ENCODE measurements around the gene MZT1.

The MZT1 gene

GRCh38 chr13:72694314-72694713 is 33.1 kb downstream of the MZT1 start:
- Histone ChIP-seq H3K36me3 (ENCODE audit: insufficient read depth, low read length) (no peaks in the 10 kb centered on the region), H3K9me3 (ENCODE audit: low read depth, low read length) (peaks cover 2% of the 10 kb centered on the region; the same call in 1 of the 2 replicates), H3K27ac (no peak overlapping the region), H3K9ac (ENCODE audit: insufficient read length) (no peak overlapping the region), H3K4me3 (no peak overlapping the region)
- no peak for TF ChIP-seq EZH2 (IDR thresholded peaks at IDR 0.05)
- no peak for TF ChIP-seq FOXP2 (optimal IDR thresholded peaks at IDR 0.05; ENCODE audit: control extremely low read depth, extremely low read length, insufficient read depth)
- TF ChIP-seq POLR2AphosphoS5 (IDR thresholded peaks at IDR 0.05; ENCODE audit: borderline replicate concordance, low read depth, low read length) = no peak
- no peak for DNase-seq (ENCODE audit: low read depth, low spot score)

GRCh38 chr13:72693832-72694231 is 33.6 kb downstream of the MZT1 start:
- DNase-seq (ENCODE audit: low read depth, low spot score) = no peak
- no peak for TF ChIP-seq FOXP2 (optimal IDR thresholded peaks at IDR 0.05; ENCODE audit: control extremely low read depth, extremely low read length, insufficient read depth)
- no peak for TF ChIP-seq EZH2 (IDR thresholded peaks at IDR 0.05)
- TF ChIP-seq POLR2AphosphoS5 (IDR thresholded peaks at IDR 0.05; ENCODE audit: borderline replicate concordance, low read depth, low read length) = no peak
- H3K36me3 ChIP-seq (ENCODE audit: insufficient read depth, low read length) = no peaks in the 10 kb centered on the region
- no peak overlapping the region for H3K27ac ChIP-seq
- no peak overlapping the region for H3K4me3 ChIP-seq
- H3K9ac ChIP-seq (ENCODE audit: insufficient read length) = no peak overlapping the region
- peaks cover 2% of the 10 kb centered on the region; the same call in 1 of the 2 replicates for H3K9me3 ChIP-seq (ENCODE audit: low read depth, low read length)

GRCh38 chr13:72692884-72693514 is 34.4 kb downstream of the MZT1 start:
- no peak for DNase-seq (ENCODE audit: low read depth, low spot score)
- Histone ChIP-seq H3K27ac (no peak overlapping the region), H3K4me3 (no peak overlapping the region), H3K36me3 (ENCODE audit: insufficient read depth, low read length) (no peaks in the 10 kb centered on the region), H3K9me3 (ENCODE audit: low read depth, low read length) (peaks cover 2% of the 10 kb centered on the region; the same call in 1 of the 2 replicates), H3K9ac (ENCODE audit: insufficient read length) (no peak overlapping the region)
- TF ChIP-seq POLR2AphosphoS5 (IDR thresholded peaks at IDR 0.05; ENCODE audit: borderline replicate concordance, low read depth, low read length) (no peak), FOXP2 (optimal IDR thresholded peaks at IDR 0.05; ENCODE audit: control extremely low read depth, extremely low read length, insufficient read depth) (no peak), EZH2 (IDR thresholded peaks at IDR 0.05) (no peak)

GRCh38 chr13:72689181-72689696 is 38.2 kb downstream of the MZT1 start:
- Histone ChIP-seq H3K9ac (ENCODE audit: insufficient read length) (no peak overlapping the region), H3K27ac (no peak overlapping the region), H3K9me3 (ENCODE audit: low read depth, low read length) (peaks cover 2% of the 10 kb centered on the region; the same call in 1 of the 2 replicates), H3K36me3 (ENCODE audit: insufficient read depth, low read length) (no peaks in the 10 kb centered on the region), H3K4me3 (no peak overlapping the region)
- TF ChIP-seq EZH2 (IDR thresholded peaks at IDR 0.05) (no peak), POLR2AphosphoS5 (IDR thresholded peaks at IDR 0.05; ENCODE audit: borderline replicate concordance, low read depth, low read length) (no peak), FOXP2 (optimal IDR thresholded peaks at IDR 0.05; ENCODE audit: control extremely low read depth, extremely low read length, insufficient read depth) (no peak)
- DNase-seq (ENCODE audit: low read depth, low spot score) = no peak

GRCh38 chr13:72686766-72687165 is 40.7 kb downstream of the MZT1 start:
- Histone ChIP-seq H3K4me3 (no peak overlapping the region), H3K9ac (ENCODE audit: insufficient read length) (no peak overlapping the region), H3K27ac (no peak overlapping the region), H3K36me3 (ENCODE audit: insufficient read depth, low read length) (no peaks in the 10 kb centered on the region), H3K9me3 (ENCODE audit: low read depth, low read length) (peaks cover 2% of the 10 kb centered on the region; the same call in 1 of the 2 replicates)
- TF ChIP-seq FOXP2 (optimal IDR thresholded peaks at IDR 0.05; ENCODE audit: control extremely low read depth, extremely low read length, insufficient read depth) (no peak), POLR2AphosphoS5 (IDR thresholded peaks at IDR 0.05; ENCODE audit: borderline replicate concordance, low read depth, low read length) (no peak), EZH2 (IDR thresholded peaks at IDR 0.05) (no peak)
- no peak for DNase-seq (ENCODE audit: low read depth, low spot score)

- H3K27ac ChIP-seq = no peak overlapping the region
- no peak overlapping the region for H3K4me3 ChIP-seq
- TF ChIP-seq POLR2AphosphoS5 (IDR thresholded peaks at IDR 0.05; ENCODE audit: borderline replicate concordance, low read depth, low read length) (no peak), FOXP2 (optimal IDR thresholded peaks at IDR 0.05; ENCODE audit: control extremely low read depth, extremely low read length, insufficient read depth) (no peak), EZH2 (IDR thresholded peaks at IDR 0.05) (no peak)
- no peaks in the 10 kb centered on the region for H3K36me3 ChIP-seq (ENCODE audit: insufficient read depth, low read length)
- H3K9ac ChIP-seq (ENCODE audit: insufficient read length) = no peak overlapping the region
- DNase-seq (ENCODE audit: low read depth, low spot score) = no peak
- H3K9me3 ChIP-seq (ENCODE audit: low read depth, low read length) = no peaks in the 10 kb centered on the region
Measured at GRCh38 chr13:72680353-72680752, 47.1 kb downstream of the MZT1 start.

- Histone ChIP-seq H3K36me3 (ENCODE audit: insufficient read depth, low read length) (no peaks in the 10 kb centered on the region), H3K9ac (ENCODE audit: insufficient read length) (no peak overlapping the region), H3K4me3 (no peak overlapping the region), H3K27ac (no peak overlapping the region), H3K9me3 (ENCODE audit: low read depth, low read length) (no peaks in the 10 kb centered on the region)
- no peak for DNase-seq (ENCODE audit: low read depth, low spot score)
- TF ChIP-seq EZH2 (IDR thresholded peaks at IDR 0.05) = no peak
- TF ChIP-seq FOXP2 (optimal IDR thresholded peaks at IDR 0.05; ENCODE audit: control extremely low read depth, extremely low read length, insufficient read depth) = no peak
- TF ChIP-seq POLR2AphosphoS5 (IDR thresholded peaks at IDR 0.05; ENCODE audit: borderline replicate concordance, low read depth, low read length) = no peak
Measured at GRCh38 chr13:72678312-72678711, 49.1 kb downstream of the MZT1 start.

- no peak overlapping the region for H3K27ac ChIP-seq
- H3K36me3 ChIP-seq (ENCODE audit: insufficient read depth, low read length) = no peaks in the 10 kb centered on the region
- H3K9ac ChIP-seq (ENCODE audit: insufficient read length) = no peak overlapping the region
- TF ChIP-seq FOXP2 (optimal IDR thresholded peaks at IDR 0.05; ENCODE audit: control extremely low read depth, extremely low read length, insufficient read depth) = no peak
- TF ChIP-seq POLR2AphosphoS5 (IDR thresholded peaks at IDR 0.05; ENCODE audit: borderline replicate concordance, low read depth, low read length) = no peak
- TF ChIP-seq EZH2 (IDR thresholded peaks at IDR 0.05) = no peak
- no peaks in the 10 kb centered on the region for H3K9me3 ChIP-seq (ENCODE audit: low read depth, low read length)
- DNase-seq (ENCODE audit: low read depth, low spot score) = no peak
- no peak overlapping the region for H3K4me3 ChIP-seq
Measured at GRCh38 chr13:72677431-72677830, 50.0 kb downstream of the MZT1 start.

Measured in SK-N-MC (cell line).